HUES48 (cell line): ENCODE results near the gene SDE2.
"Not testable (repeated sequence)": the region's sequence is repeated elsewhere in the genome, so short reads cannot be mapped to it uniquely, and the experiment has no call there.

Experiments used
- H3K27ac ChIP-seq: one replicate; pipeline ENCODE4 v1.7.0; 2013; ENCODE audit warnings: low read depth, low read length, inconsistent platforms
- H3K27me3 ChIP-seq: 2 replicates; pipeline ENCODE4 v1.6.1; 2013; ENCODE audit warnings: mild to moderate bottlenecking, low read length; ENCODE audit not compliant: control insufficient read depth, insufficient read depth
- H3K36me3 ChIP-seq: 2 replicates; pipeline ENCODE4 v1.6.1; 2013; ENCODE audit warnings: low read length; ENCODE audit not compliant: control insufficient read depth, insufficient read depth
- H3K4me1 ChIP-seq: 2 replicates; pipeline ENCODE4 v1.6.1; 2013; ENCODE audit warnings: mild to moderate bottlenecking, low read length; ENCODE audit not compliant: control insufficient read depth, insufficient read depth
- H3K4me3 ChIP-seq: 2 replicates; pipeline ENCODE4 v1.5.1; 2013; ENCODE audit warnings: mild to moderate bottlenecking, low read depth, low read length
- H3K9ac ChIP-seq: 2 replicates; pipeline ENCODE4 v1.6.1; 2013; ENCODE audit warnings: mild to moderate bottlenecking, low read depth, low read length, moderate library complexity
- H3K9me3 ChIP-seq: 2 replicates; pipeline ENCODE4 v1.6.1; 2013; ENCODE audit warnings: low read length; ENCODE audit not compliant: control insufficient read depth, insufficient read depth

Gene SDE2

GRCh38 chr1:225973158-225973557 lies 26.0 kb downstream of the SDE2 start:
- no peaks in the 10 kb centered on the region for H3K9me3 ChIP-seq
- H3K4me1 ChIP-seq: no peaks in the 10 kb centered on the region
- H3K4me3 ChIP-seq: no peak overlapping the region
- no peaks in the 10 kb centered on the region for H3K27me3 ChIP-seq
- no peak overlapping the region for H3K9ac ChIP-seq
- H3K36me3 ChIP-seq: peaks cover 6% of the 10 kb centered on the region; the same call in 1 of the 2 replicates
- H3K27ac ChIP-seq: no peak overlapping the region

GRCh38 chr1:225972344-225973152 lies 26.6 kb downstream of the SDE2 start:
- no peaks in the 10 kb centered on the region for H3K36me3 ChIP-seq
- no peak overlapping the region for H3K4me3 ChIP-seq
- H3K4me1 ChIP-seq: no peaks in the 10 kb centered on the region

GRCh38 chr1:225970592-225971157 lies 28.5 kb downstream of the SDE2 start:
- H3K9me3 ChIP-seq, H3K27me3 ChIP-seq, H3K9ac ChIP-seq, H3K36me3 ChIP-seq, H3K4me1 ChIP-seq, H3K4me3 ChIP-seq, H3K27ac ChIP-seq: not testable (repeated sequence)

More at GRCh38 chr1:225972344-225973152, 26.6 kb downstream of the SDE2 start:
- no peaks in the 10 kb centered on the region for H3K27me3 ChIP-seq
- H3K9ac ChIP-seq: no peak overlapping the region
- H3K9me3 ChIP-seq: no peaks in the 10 kb centered on the region
- no peak overlapping the region for H3K27ac ChIP-seq

- H3K27me3 ChIP-seq, H3K27ac ChIP-seq, H3K4me3 ChIP-seq, H3K9ac ChIP-seq, H3K4me1 ChIP-seq, H3K9me3 ChIP-seq, H3K36me3 ChIP-seq: not testable (repeated sequence)
Measured at GRCh38 chr1:225969751-225970150, 29.4 kb downstream of the SDE2 start.

GRCh38 chr1:225965231-225965630 lies 33.9 kb downstream of the SDE2 start:
- no peaks in the 10 kb centered on the region for H3K27me3 ChIP-seq
- H3K4me1 ChIP-seq: no peaks in the 10 kb centered on the region
- no peaks in the 10 kb centered on the region for H3K36me3 ChIP-seq
- no peak overlapping the region for H3K27ac ChIP-seq
- H3K9ac ChIP-seq: no peak overlapping the region
- H3K9me3 ChIP-seq: no peaks in the 10 kb centered on the region
- no peak overlapping the region for H3K4me3 ChIP-seq

- Histone ChIP-seq H3K9ac (no peak overlapping the region), H3K27me3 (no peaks in the 10 kb centered on the region), H3K27ac (no peak overlapping the region), H3K36me3 (no peaks in the 10 kb centered on the region), H3K4me1 (no peaks in the 10 kb centered on the region), H3K9me3 (no peaks in the 10 kb centered on the region), H3K4me3 (no peak overlapping the region)
Measured at GRCh38 chr1:225963735-225964530, 35.2 kb downstream of the SDE2 start.

GRCh38 chr1:225962440-225962975 lies 36.6 kb downstream of the SDE2 start:
- no peaks in the 10 kb centered on the region for H3K4me1 ChIP-seq
- no peaks in the 10 kb centered on the region for H3K9me3 ChIP-seq
- no peaks in the 10 kb centered on the region for H3K36me3 ChIP-seq
- H3K27ac ChIP-seq: no peak overlapping the region
- no peaks in the 10 kb centered on the region for H3K27me3 ChIP-seq
- H3K9ac ChIP-seq: no peak overlapping the region
- no peak overlapping the region for H3K4me3 ChIP-seq

GRCh38 chr1:225961659-225962439 lies 37.3 kb downstream of the SDE2 start:
- H3K9ac ChIP-seq: no peak overlapping the region
- H3K36me3 ChIP-seq: no peaks in the 10 kb centered on the region
- no peaks in the 10 kb centered on the region for H3K9me3 ChIP-seq
- no peaks in the 10 kb centered on the region for H3K4me1 ChIP-seq
- H3K4me3 ChIP-seq: no peak overlapping the region
- H3K27me3 ChIP-seq: no peaks in the 10 kb centered on the region
- no peak overlapping the region for H3K27ac ChIP-seq

GRCh38 chr1:225958041-225958440 lies 41.1 kb downstream of the SDE2 start:
- Histone ChIP-seq H3K27ac (no peak overlapping the region), H3K9me3 (no peaks in the 10 kb centered on the region), H3K4me3 (no peak overlapping the region), H3K4me1 (no peaks in the 10 kb centered on the region), H3K27me3 (no peaks in the 10 kb centered on the region), H3K36me3 (no peaks in the 10 kb centered on the region), H3K9ac (no peak overlapping the region)

GRCh38 chr1:225954753-225955152 lies 44.4 kb downstream of the SDE2 start:
- no peak overlapping the region for H3K27ac ChIP-seq
- H3K4me3 ChIP-seq: no peak overlapping the region
- H3K4me1 ChIP-seq: peaks cover 7% of the 10 kb centered on the region; the same call in 1 of the 2 replicates
- no peak overlapping the region for H3K9ac ChIP-seq
- H3K36me3 ChIP-seq: no peaks in the 10 kb centered on the region
- no peaks in the 10 kb centered on the region for H3K9me3 ChIP-seq
- no peaks in the 10 kb centered on the region for H3K27me3 ChIP-seq
